ENCODE results near the gene HEXA.

DNA sequence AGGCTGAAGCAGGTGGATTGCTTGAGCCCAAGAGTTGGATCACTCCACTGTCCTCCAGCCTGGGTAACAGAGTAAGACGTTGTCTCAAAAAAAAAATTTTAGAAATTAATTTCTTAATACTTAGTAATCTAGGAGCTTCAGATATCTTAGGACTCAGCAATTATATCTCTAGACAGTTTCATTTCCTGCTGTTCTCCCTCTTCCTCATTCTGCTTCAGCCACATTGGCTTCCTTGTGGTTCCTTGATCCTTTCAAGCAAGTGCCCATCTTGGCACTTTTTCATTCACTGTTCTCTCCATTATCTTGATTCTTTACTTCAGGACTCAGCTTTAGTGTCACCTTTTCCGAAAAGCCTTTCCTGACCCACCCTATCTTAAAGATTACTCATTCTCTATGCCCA, 44.8 kb upstream of the HEXA start:
- TF ChIP-seq ZNF274 (IDR thresholded peaks at IDR 0.05; ENCODE audit: borderline replicate concordance, extremely low read depth, low read length), result no peak
- TF ChIP-seq RXRA (IDR thresholded peaks at IDR 0.05; ENCODE audit: insufficient read depth, low read depth, low read length), result no peak
- TF ChIP-seq, protein P1, sequence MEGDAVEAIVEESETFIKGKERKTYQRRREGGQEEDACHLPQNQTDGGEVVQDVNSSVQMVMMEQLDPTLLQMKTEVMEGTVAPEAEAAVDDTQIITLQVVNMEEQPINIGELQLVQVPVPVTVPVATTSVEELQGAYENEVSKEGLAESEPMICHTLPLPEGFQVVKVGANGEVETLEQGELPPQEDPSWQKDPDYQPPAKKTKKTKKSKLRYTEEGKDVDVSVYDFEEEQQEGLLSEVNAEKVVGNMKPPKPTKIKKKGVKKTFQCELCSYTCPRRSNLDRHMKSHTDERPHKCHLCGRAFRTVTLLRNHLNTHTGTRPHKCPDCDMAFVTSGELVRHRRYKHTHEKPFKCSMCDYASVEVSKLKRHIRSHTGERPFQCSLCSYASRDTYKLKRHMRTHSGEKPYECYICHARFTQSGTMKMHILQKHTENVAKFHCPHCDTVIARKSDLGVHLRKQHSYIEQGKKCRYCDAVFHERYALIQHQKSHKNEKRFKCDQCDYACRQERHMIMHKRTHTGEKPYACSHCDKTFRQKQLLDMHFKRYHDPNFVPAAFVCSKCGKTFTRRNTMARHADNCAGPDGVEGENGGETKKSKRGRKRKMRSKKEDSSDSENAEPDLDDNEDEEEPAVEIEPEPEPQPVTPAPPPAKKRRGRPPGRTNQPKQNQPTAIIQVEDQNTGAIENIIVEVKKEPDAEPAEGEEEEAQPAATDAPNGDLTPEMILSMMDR (IDR thresholded peaks at IDR 0.05; ENCODE audit: control extremely low read depth in 1 of 3, insufficient read depth in 1 of 3, low read depth in 1 of 3, low read length in 3 of 3), result no peak
- TF ChIP-seq EZH2 (IDR thresholded peaks at IDR 0.05; ENCODE audit: low read depth, low read length, severe bottlenecking), result no peak
- no peak for TF ChIP-seq KDM1A (IDR thresholded peaks at IDR 0.05; ENCODE audit: borderline replicate concordance, low read length)
- TF ChIP-seq EP300 (IDR thresholded peaks at IDR 0.05; ENCODE audit: borderline replicate concordance in 1 of 2, low read depth in 2 of 2, low read length in 2 of 2), result no peak
- no peak for TF ChIP-seq CBX8 (IDR thresholded peaks at IDR 0.05; ENCODE audit: borderline replicate concordance, low read depth, low read length)
- TF ChIP-seq POLR2AphosphoS5 (IDR thresholded peaks at IDR 0.05; ENCODE audit: low read depth, low read length), result no peak
- no peak for TF ChIP-seq SRF (IDR thresholded peaks at IDR 0.05; ENCODE audit: low read depth, low read length)
- TF ChIP-seq CBX5 (IDR thresholded peaks at IDR 0.05; ENCODE audit: low read depth, low read length), result no peak
- no peak for TF ChIP-seq SIN3A (conservative IDR thresholded peaks at IDR 0.05 in 1 of 2, IDR thresholded peaks at IDR 0.05 in 1 of 2; ENCODE audit: low read depth in 1 of 2, low read length in 2 of 2)
- no peak for TF ChIP-seq RFX5 (IDR thresholded peaks at IDR 0.05; ENCODE audit: borderline replicate concordance, low read depth, low read length)
- TF ChIP-seq YY1 (IDR thresholded peaks at IDR 0.05; ENCODE audit: low read depth, low read length), result no peak
- no peak for TF ChIP-seq CEBPB (IDR thresholded peaks at IDR 0.05; ENCODE audit: low read depth, low read length)
